Suppressor macrophage treated with lipopolysaccharide for 1 hour (primary cell): ENCODE data around the gene RARB.

Experiments used
- DNase-seq, 3 donors: peaks; one replicate each; pipeline ENCODE4 v3.0.0-alpha.2; 2020 to 2022

RARB gene

GRCh38 chr3:25473246-25473645 is 45.2 kb downstream of the RARB start:
- no peak for DNase-seq

DNA sequence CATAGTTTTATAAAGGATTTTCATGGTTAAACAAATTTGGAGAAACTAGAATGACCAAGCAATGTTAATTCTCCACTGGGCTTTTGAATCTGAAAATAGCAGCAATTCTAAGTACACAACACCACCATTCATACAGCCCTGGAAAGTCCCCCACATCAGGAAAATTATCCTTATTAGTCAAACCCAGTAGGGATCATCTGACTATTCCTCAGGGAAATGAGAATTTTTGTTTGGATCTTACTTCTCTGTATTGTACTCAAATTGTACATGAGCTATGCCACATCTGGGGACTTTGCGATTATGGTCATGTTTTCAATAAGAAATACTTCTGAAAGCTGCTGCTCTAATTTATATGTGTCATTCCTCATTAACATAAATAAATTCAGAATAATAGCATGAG is 46.0 kb downstream of the RARB start:
- DNase-seq, result no peak

GRCh38 chr3:25476639-25477038 is 48.6 kb downstream of the RARB start:
- no peak for DNase-seq

- DNase-seq, result no peak
Observed at GRCh38 chr3:25478211-25478757, 50.2 kb downstream of the RARB start.

DNA sequence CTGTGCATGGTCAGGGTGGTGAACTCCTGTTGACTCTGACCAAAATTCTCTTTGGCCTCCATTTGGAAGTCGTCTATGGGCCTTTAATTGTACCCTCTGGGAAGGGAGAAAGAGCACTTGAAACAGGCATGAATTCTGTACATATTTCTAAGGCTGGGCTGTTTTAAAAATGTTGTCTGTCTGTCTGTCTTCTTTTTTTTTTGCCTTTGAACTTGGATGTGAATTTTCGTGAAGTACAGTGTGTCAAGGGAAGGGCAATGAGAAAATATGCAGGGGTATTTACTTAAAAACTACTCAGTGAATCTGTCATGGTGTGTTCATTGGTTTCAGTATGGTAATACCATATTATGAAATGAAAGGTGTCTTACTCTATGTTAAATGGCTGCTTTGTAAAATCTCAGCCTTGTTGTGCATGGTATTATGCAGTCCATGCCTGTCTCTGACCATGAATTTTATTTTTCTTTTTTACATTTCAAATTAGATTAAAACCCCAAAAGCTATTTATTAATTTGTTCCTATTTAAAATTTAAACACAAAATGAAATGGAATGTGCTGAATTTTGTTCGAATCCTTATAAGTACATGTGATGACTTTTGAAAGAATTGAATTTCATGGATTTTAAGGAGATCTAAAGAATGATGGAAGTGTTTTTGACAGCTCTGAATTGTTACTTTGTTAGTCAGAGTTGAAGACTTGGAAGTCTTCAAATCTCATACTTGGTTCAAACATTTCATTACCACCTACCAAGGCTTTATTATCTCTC is 51.1 kb downstream of the RARB start:
- no peak for DNase-seq

DNA sequence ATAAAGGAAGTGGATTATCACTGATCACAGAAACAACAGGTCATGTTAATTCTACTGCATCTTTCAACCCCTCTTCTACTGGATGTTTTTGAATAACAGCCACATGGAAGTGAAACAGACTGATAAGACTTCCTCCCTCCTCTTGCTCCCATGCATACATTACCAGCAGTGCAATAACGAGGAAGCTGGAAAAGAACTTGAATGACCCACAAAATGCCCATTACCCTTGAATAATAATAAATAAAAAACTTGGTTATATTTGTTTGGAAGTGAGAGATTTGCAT is 51.6 kb downstream of the RARB start:
- no peak for DNase-seq

- DNase-seq, result no peak
Observed at GRCh38 chr3:25480811-25481210, 52.7 kb downstream of the RARB start.

DNA sequence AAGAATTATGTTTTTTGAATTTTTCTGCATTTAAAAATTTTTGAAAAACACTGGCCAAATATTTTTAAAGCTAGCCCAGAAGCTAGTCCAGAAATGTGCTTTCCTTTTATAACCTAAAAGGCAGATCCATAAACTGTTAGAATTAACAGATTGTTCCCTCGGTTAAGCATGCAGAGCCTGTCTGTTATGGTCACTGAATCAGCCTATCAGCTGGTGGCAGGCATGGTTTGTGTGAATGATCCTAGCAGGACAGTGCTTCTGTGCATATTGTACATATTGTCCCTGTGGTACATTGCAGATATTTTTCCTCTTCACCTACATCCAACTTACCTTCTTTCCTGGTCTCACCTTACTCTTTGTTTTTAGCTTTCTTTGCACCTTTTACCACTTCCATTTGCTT is 53.3 kb downstream of the RARB start:
- no peak for DNase-seq

DNA sequence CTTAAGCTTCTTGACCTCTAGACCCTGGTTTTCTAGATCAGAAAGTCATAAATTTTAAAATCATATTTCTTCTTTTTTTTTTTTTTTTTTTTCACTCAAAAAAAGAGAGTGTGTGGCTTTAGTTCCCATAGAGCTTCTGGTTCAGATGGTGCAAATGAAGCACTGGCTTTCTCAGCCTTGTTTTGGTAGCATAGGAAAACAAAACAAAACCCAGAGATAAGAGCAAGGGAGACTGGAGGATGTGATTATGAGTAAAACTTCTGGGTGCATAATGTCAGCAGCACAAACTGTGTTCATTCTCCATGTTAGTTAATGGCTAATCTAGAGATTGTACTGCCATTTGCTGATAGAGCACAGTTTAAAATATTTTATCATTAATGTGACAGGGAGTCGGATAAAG is 55.4 kb downstream of the RARB start:
- no peak for DNase-seq

DNA sequence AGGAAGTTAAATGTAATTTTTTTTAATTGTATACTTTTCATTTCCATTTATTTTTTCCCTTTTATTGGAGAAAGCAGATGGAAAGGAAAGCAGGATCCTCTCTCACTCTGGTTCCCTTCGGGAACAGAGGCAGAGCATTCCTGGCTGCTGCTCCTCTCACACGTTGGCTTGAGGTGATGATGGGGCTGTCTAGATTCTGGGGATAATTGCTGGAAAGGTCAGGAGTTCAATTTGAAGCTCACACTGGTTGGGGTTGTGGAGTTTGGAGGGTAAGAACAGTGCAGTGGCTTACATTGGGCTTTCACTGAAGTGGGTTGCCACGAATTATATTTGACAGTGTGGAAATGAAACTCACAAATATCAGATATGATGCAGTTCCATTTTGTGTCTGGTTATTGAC is 57.6 kb downstream of the RARB start:
- DNase-seq, result no peak

DNA sequence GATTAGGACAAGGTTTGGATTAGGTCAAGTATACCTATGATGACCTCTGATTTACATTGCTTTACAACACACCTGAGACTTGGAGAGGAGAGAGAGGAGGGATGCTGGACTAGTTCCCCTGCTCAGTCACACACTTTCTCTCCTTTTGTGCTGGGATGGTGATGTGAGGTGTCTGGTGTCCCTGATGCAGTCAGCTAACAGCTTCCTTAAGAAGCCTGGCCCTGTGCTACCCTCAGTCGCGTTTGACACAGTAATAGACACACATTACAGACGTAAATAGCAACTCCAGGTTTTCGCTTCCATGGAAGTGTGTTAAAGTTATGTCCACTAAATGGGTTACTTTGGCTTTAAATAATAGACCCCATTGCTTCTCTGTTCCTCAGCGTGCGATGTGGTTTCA is 58.9 kb downstream of the RARB start:
- DNase-seq, result no peak

GRCh38 chr3:25489858-25490593 is 62.0 kb downstream of the RARB start:
- no peak for DNase-seq

- no peak for DNase-seq
Observed at GRCh38 chr3:25493246-25493645, 65.2 kb downstream of the RARB start.

DNA sequence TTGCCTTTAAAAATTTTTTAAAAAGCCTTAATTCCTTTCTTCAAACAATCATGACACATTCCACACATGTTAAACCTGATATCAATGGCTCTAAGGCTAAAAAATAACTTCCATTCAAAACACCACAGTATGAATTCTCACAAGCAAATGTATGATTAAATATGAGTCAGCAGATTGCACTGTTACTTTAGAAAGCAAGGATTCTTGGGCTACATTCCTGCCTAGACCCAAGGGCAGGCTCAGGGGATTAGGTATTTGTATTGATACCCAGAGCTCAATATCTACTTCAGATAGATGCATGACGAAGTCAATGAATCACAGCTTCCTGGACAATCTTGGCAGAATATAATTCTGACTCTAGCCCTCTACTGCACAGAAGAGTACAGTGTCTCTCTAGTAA is 65.7 kb downstream of the RARB start:
- no peak for DNase-seq

- no peak for DNase-seq
Observed at GRCh38 chr3:25495304-25495703, 67.2 kb downstream of the RARB start.

GRCh38 chr3:25495726-25496253 is 67.7 kb downstream of the RARB start:
- no peak for DNase-seq

DNA sequence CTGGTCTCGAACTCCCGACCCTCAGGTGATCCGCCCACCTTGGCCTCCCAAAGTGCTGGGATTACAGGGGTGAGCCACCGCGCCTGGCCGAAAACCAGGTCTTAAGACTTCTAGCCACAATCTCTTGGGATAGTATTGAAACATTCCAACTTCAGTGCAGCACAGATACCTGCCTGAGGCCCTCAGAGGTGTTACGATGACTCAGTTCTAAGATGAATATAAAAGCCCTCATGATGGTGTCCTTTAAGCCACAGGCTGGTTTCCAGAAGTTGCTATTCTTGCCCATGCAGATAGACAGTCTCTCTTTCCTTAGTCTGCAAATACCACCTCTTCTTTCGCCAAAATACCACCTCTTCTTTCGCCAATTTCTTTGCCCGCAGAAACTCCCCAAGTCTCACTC is 69.0 kb downstream of the RARB start:
- no peak for DNase-seq

DNA sequence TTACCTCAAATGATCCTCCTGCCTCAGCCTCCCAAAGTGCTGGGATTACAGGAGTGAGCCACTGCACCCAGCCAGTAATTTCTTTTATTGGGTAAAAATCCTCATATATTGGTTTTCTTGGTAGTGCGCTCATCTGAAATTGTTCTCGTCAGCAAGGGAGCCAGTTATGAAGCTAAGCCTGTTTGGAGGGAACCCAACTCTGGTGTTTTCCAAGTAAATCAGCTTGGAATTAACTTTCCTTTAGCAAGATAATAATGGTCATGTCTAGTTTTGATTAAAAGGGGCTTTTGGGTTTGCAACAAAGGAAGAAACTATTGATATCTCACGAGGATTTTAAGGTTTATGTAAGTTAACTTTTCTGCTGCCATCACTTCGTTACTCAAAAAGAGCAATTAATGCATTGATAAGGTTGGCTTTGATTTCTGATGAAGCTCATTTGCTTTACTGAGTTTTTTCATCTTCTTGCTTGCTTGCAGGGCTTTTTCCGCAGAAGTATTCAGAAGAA is 72.7 kb downstream of the RARB start:
- DNase-seq, result no peak

- DNase-seq, result no peak
Observed at GRCh38 chr3:25502233-25502632, 74.2 kb downstream of the RARB start.

DNA sequence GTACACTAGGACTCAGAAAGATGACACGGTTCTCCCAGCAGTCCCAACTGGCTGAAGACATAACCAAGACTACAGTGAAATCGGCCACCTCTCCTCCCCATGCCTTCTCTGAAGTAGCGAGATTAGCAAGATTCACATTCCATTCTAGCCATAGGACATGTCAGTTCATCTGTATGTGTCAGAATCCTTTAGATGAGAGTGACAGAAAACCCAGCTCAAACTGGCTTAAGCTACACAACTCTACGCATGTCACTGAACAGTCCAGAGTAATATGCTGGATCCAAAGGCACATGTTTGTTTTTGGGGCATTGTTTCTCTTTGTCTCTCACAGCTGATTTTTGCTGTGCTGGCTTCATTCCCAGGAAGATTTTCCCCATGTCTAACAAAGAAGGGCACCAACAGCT is 75.8 kb downstream of the RARB start:
- no peak for DNase-seq

- no peak for DNase-seq
Observed at GRCh38 chr3:25505581-25505980, 77.5 kb downstream of the RARB start.

GRCh38 chr3:25507811-25508210 is 79.7 kb downstream of the RARB start:
- no peak for DNase-seq

- DNase-seq, result no peak
Observed at GRCh38 chr3:25508433-25508832, 80.4 kb downstream of the RARB start.

- DNase-seq, result no peak
Observed at GRCh38 chr3:25508901-25509300, 80.8 kb downstream of the RARB start.
